Gastrocnemius medialis (tissue), 4 donors: Measurements from ENCODE around the gene TYK2.
A peak's percentile ranks its signal among the peaks of the same experiment; 100 is the strongest.

Experiments
- POLR2A ChIP-seq, 2 donors: fragments of 450-650 bp; IDR thresholded peaks; one replicate each; pipeline ENCODE4 v1.6.1; 2017; ENCODE audit warnings: antibody characterized with exemption in 2 of 2, mild to moderate bottlenecking in 2 of 2, moderate library complexity in 2 of 2
- TF ChIP-seq, protein P1 (sequence below), 5 experiments: fragments of 450-650 bp in 3 of 5; fragments of 200-600 bp in 2 of 5; sonication (generic) in 2 of 5; IDR thresholded peaks in 4 of 5; conservative IDR thresholded peaks in 1 of 5; 1 replicate in 4 of 5; 2 replicates in 1 of 5; pipeline ENCODE4 v1.5.1; 2016 to 2019; ENCODE audit warnings: antibody characterized with exemption in 5 of 5, mild to moderate bottlenecking in 3 of 5, moderate library complexity in 3 of 5

DNA sequence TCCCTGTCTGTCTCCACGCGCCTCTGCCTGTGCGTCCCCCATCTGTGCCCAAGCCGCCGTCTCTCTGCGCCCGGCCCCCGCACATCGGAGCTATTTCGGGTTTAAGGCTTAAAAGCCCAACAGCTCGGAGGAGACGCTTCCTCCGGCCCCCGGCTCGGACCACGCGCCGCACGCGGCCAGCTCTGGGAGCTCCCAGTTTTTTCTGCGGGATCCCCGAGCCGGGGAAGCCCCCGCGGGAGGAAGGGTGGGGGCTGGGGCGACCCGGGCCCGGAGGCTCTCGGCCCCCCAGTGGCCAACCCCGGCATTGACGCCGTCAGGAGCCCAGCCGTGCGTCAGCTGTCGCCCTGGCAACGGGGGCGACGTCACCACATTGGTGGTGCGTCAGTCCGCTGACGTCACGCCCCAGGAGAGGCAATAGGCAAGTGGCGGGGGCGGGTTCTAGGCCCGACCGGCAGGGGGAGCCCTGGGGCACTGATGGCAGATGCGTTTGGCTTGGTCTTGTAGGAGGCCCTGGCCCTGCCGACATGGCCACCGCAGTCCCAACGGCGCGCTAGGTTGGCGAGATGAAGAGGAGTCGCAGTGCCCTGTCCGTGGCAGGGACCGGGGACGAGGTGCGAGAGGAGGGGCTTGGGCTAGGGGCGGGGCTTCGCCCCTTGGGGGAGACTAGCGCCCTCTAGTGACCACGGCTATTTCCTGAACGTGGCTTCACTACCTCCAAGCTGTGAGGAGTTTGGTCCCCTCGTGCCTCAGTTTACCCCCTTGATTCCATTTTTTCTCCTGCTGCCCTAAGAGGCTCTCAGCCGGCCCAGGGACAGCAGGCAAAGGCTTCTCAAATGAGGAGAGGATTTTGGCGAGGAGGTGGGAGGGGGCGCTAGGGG lies 36.2 kb upstream of the TYK2 start:
- TF ChIP-seq, protein P1, sequence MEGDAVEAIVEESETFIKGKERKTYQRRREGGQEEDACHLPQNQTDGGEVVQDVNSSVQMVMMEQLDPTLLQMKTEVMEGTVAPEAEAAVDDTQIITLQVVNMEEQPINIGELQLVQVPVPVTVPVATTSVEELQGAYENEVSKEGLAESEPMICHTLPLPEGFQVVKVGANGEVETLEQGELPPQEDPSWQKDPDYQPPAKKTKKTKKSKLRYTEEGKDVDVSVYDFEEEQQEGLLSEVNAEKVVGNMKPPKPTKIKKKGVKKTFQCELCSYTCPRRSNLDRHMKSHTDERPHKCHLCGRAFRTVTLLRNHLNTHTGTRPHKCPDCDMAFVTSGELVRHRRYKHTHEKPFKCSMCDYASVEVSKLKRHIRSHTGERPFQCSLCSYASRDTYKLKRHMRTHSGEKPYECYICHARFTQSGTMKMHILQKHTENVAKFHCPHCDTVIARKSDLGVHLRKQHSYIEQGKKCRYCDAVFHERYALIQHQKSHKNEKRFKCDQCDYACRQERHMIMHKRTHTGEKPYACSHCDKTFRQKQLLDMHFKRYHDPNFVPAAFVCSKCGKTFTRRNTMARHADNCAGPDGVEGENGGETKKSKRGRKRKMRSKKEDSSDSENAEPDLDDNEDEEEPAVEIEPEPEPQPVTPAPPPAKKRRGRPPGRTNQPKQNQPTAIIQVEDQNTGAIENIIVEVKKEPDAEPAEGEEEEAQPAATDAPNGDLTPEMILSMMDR (IDR thresholded peaks at IDR 0.05 in 4 of 5, conservative IDR thresholded peaks at IDR 0.05 in 1 of 5) = peak; percentile 80 to 97 (median 89)
- no peak for TF ChIP-seq POLR2A (IDR thresholded peaks at IDR 0.05)
